NB4 (cell line): Measurements from ENCODE around the gene NDOR1.

Experiments used
- DNase-seq: peaks from one replicate; pipeline ENCODE4 v3.0.0; 2010; ENCODE audit warnings: low read depth
- H3K4me3 ChIP-seq: one replicate; pipeline ENCODE4 v1.5.1; 2011; ENCODE audit warnings: mild to moderate bottlenecking, low read depth, low read length, moderate library complexity
- CTCF ChIP-seq: IDR thresholded peaks from one replicate; pipeline ENCODE4 v1.5.1; 2012; ENCODE audit warnings: low read depth, low read length
- MAX ChIP-seq: IDR thresholded peaks from 2 replicates; pipeline ENCODE4 v1.6.1; 2011; ENCODE audit warnings: low read depth, low read length
- MYC ChIP-seq: IDR thresholded peaks from 2 replicates; pipeline ENCODE4 v1.6.1; 2011; ENCODE audit warnings: low read depth, low read length
- POLR2A ChIP-seq: IDR thresholded peaks from 2 replicates; pipeline ENCODE4 v1.6.1; 2011; ENCODE audit warnings: mild to moderate bottlenecking; ENCODE audit not compliant: insufficient read length; ENCODE audit errors: extremely low read depth

NDOR1 gene

GRCh38 chr9:137211532-137211931, 6.0 kb downstream of the NDOR1 start:
- no peak for TF ChIP-seq MYC
- TF ChIP-seq CTCF: no peak
- no peak for TF ChIP-seq POLR2A
- DNase-seq: no peak
- no peak overlapping the region for H3K4me3 ChIP-seq

GRCh38 chr9:137212520-137212919, 7.0 kb downstream of the NDOR1 start:
- H3K4me3 ChIP-seq: no peak overlapping the region
- TF ChIP-seq POLR2A (no peak), CTCF (no peak)
- no peak for DNase-seq

- H3K4me3 ChIP-seq: no peak overlapping the region
- TF ChIP-seq POLR2A: no peak
- TF ChIP-seq MAX: no peak
- TF ChIP-seq MYC: no peak
- no peak for TF ChIP-seq CTCF
- no peak for DNase-seq
These were observed 7.9 kb downstream of the NDOR1 start for GRCh38 chr9:137213160-137214060.

GRCh38 chr9:137214620-137215019, 9.1 kb downstream of the NDOR1 start:
- TF ChIP-seq CTCF (no peak), POLR2A (no peak), MAX (no peak), MYC (no peak)
- H3K4me3 ChIP-seq: no peak overlapping the region
- DNase-seq: no peak

GRCh38 chr9:137215196-137215986, 9.9 kb downstream of the NDOR1 start:
- H3K4me3 ChIP-seq: no peak overlapping the region
- DNase-seq: no peak
- TF ChIP-seq MYC: no peak
- TF ChIP-seq CTCF: no peak
- no peak for TF ChIP-seq MAX
- no peak for TF ChIP-seq POLR2A
